Ammon's horn (tissue), 1 donor: ENCODE data around the gene IGHMBP2.

Experiments used
- DNase-seq: peaks from one replicate; pipeline ENCODE4 v3.0.0-alpha.2; 2016; ENCODE audit warnings: low spot score

IGHMBP2 gene

DNA sequence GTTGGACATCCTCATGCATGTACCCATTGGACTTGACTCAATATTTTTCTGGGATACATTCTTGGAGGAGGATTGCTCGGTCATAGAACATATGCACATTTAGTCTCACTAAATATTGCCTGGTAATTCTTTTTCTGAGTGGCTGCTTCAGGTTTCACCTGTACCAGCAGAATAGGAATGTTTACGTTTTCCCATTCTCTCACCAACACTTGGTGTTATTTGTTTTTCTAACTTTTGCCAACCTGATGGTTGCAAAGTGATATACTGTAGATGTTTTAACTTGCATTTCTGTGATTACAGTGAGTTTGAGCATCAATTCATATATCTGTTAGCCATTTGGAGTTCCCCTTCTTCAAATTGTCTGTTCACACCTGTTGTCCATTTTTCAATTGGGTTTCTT is 78.4 kb downstream of the IGHMBP2 start:
- DNase-seq: no peak

GRCh38 chr11:68983801-68984200 is 80.1 kb downstream of the IGHMBP2 start:
- no peak for DNase-seq

DNA sequence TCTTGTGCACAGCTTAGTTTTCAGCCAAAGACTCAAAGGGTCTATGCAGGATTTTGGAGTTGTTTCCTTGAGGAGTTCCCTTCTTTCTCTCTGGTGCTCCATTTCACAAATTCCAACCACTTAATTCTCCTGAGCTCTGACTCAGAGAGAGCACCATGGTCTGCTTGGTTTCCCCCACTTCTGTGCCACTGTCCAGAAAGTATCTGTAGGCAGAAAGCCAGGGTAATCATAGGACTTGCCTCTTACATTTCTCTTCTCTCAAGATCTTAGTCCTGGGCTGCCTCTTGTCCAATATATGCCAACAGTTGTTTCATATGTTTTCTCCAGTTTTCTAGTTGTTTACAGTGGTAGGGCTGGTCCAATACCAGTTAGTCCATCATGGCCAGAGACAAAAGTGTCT is 83.5 kb downstream of the IGHMBP2 start:
- DNase-seq: no peak

- DNase-seq: no peak
Observed at GRCh38 chr11:68988491-68988890, 84.8 kb downstream of the IGHMBP2 start.
